ENCODE data around the gene PURA.
A peak's percentile ranks its signal among the peaks of the same experiment; 100 is the strongest.
"Not testable (repeated sequence)": the region's sequence is repeated elsewhere in the genome, so short reads cannot be mapped to it uniquely, and the experiment has no call there.

PURA gene

DNA sequence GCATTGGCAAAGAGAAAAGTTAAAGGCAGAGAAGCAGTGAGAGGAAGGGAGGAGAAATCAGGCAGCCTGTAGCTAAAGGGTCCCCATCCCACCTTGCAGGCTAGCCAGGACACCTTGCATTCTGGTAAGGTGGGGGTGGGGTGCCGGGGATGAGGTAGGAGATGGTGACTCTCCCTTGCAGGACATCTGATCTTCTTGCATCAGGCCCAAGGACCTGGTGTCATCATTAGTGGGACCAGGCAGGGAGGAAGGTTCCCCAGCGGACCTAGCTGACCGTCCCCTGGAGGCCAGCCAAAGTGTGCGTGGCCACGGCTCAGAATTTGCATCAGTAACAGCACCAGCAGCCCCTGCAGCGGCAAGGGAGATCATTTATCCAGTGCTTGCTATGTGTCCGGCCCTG, 39.3 kb downstream of the PURA start:
- H3K4me1 Mint-ChIP-seq (ENCODE audit: low read depth): peaks cover 8% of the 10 kb centered on the region
- H3K4me3 Mint-ChIP-seq: no peak overlapping the region
- H3K27me3 Mint-ChIP-seq (ENCODE audit: low read depth): peaks cover 7% of the 10 kb centered on the region
- H3K27ac Mint-ChIP-seq: no peak overlapping the region
- no peaks in the 10 kb centered on the region for H3K9me3 Mint-ChIP-seq
- H3K36me3 Mint-ChIP-seq (ENCODE audit: low read depth): no peaks in the 10 kb centered on the region

DNA sequence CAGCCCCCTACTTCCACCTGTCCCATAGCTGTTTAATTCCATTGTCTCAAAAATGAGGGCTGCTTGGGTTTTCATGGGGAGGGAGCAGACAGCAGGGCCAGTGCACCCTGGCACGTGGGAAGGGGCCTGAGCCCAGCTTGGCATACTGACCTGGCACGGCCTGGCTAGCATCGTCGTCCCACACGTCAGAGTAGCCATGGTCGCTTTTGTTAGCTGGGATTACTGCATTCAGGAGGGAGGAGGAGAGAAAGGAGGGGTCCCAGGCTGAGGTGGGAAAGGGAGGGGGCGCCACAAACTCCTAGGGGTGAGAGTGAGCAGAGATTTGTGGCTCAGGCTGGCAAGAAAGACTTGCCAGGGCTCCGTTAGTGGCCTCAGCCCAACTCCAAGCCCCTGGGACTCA, 40.0 kb downstream of the PURA start:
- H3K9me3 Mint-ChIP-seq: no peaks in the 10 kb centered on the region
- peaks cover 3% of the 10 kb centered on the region for H3K27me3 Mint-ChIP-seq (ENCODE audit: low read depth)
- no peaks in the 10 kb centered on the region for H3K36me3 Mint-ChIP-seq (ENCODE audit: low read depth)
- H3K4me1 Mint-ChIP-seq (ENCODE audit: low read depth): peaks cover 8% of the 10 kb centered on the region
- no peak overlapping the region for H3K4me3 Mint-ChIP-seq
- H3K27ac Mint-ChIP-seq: no peak overlapping the region

DNA sequence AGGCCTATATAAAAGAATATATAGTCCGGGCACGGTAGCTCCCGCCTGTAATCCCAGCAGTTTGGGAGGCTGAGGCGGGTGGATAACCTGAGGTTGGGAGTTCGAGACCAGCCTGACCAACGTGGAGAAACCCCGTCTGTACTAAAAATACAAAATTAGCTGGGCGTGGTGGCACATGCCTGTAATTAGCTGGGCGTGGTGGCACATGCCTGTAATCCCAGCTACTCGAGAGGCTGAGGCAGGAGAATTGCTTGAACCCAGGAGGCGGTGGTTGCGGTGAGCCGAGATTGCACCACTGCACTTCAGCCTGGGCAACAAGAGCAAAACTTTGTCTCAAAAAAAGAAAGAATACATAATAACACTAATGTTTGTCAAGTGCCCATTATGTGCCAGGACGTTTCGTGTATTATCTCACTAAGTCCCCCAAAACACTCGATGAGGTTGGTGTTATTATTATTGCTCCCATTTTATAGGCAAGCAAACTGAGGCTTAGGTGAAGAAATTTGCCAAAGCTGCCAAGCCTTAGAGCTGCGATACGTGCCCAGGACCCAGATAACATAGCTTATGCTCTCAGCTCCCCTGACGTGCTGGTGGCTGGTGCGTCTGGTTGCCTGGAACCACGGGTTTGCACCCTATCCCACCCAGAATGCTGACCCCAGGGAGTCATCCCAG, 40.9 kb downstream of the PURA start:
- H3K27ac Mint-ChIP-seq; H3K4me3 Mint-ChIP-seq; H3K27me3 Mint-ChIP-seq (ENCODE audit: low read depth); H3K9me3 Mint-ChIP-seq; H3K36me3 Mint-ChIP-seq (ENCODE audit: low read depth); H3K4me1 Mint-ChIP-seq (ENCODE audit: low read depth): not testable (repeated sequence)

DNA sequence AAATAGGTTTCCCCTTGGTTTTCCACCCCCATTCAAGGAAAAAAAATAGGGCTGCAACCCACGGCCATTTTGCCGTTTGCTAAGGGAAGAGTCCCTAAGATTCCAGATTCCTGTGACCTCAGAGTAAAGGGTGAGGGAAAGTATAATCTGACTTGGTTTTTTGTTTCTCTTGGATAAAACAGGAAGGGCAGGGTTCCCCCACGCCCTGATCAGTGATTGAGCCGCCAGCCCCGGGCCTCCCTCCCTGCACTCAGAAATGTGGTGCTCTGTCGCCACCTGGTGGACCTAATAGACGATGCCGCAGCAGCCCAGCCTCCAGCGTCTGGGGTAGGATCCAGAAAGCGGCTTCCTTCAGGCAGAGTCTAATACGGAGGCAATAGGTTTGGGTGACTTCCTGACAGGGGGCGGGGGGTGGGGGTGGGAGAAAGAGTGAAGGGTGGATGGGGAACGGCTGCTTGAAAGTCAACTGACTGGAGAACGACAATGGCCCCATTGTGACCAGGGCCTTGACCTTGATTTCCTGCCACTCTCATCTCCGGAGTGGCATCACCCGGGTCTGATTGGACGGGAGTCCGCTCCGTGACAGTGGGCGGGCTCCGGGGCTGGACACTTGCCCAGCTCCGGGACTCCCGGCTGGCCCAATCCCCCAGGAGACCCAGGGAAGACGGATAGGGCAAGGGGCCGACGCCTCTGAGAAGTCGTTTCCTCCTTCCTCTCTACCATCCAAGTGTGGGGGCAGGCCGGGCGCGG, 43.3 kb downstream of the PURA start:
- no peaks in the 10 kb centered on the region for H3K36me3 Mint-ChIP-seq (ENCODE audit: low read depth)
- H3K27me3 Mint-ChIP-seq (ENCODE audit: low read depth): peaks cover 6% of the 10 kb centered on the region
- H3K9me3 Mint-ChIP-seq: no peaks in the 10 kb centered on the region
- peak overlapping the region; percentile 40 for H3K4me3 Mint-ChIP-seq
- peaks cover 5% of the 10 kb centered on the region for H3K4me1 Mint-ChIP-seq (ENCODE audit: low read depth)
- no peak overlapping the region for H3K27ac Mint-ChIP-seq

DNA sequence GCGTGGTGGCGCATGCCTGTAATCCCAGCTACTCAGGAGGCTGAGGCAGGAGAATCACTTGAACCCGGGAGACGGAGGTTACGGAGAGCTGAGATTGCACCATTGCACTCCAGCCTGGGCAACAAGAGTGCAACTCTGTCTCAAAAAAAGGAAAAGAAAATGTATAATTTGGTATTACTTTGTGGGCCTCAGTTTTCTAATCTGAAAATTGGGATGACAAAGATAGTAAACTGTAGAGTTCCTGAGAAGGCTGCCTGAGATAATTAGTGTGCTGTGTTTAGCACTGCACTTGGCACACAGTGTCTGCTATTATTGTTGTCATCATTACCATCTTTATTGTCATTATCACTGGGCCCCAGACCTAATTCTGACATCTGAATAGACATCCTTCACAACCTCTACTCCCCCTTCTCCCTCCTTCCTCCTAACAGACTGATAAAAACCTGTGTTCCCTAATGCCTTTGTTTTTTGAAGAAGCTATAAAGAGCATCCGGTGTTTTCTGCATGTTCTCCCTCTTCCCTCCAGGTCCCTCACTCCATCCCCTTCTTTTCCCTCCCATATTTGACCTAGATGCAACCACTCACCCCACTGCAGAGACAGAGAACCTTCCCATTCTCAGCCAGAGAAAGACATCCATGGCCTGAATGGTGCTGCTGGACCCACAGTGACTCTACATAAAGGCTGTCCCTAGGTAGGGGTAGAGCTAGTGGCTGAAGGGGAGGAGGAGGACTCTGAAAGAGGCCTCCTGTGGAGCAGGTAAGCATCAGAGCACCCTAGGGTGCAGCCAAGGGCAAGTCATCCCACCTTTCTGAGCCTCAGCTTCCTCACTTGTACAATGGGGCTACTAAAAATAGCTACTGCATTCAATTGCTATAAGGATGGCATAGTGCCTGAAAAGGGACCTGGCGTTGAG, 45.4 kb downstream of the PURA start:
- Mint-ChIP-seq H3K27me3 (ENCODE audit: low read depth) (peaks cover 6% of the 10 kb centered on the region), H3K27ac (no peak overlapping the region), H3K4me1 (ENCODE audit: low read depth) (peaks cover 5% of the 10 kb centered on the region), H3K36me3 (ENCODE audit: low read depth) (no peaks in the 10 kb centered on the region), H3K4me3 (no peak overlapping the region), H3K9me3 (no peaks in the 10 kb centered on the region)

DNA sequence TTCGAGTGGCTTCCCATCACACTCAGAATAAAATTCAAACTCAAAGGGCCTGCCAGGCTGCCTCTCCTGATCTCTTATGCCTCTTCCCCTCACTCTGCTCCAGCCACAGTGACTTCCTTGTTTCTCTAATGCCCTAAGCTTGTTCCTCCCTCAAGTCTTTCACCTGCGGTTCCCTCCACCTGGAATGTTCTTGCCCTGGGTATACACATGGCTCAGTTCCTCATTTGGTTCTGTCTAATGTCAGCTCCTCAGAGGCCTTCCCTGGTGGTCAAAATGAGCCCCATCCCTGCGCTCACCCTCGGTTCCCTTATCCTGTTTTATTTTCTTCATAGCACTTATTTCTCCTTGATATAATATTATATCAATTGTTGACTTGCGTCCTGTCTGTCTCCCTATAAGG, 48.4 kb downstream of the PURA start:
- Mint-ChIP-seq H3K36me3 (ENCODE audit: low read depth) (no peaks in the 10 kb centered on the region), H3K9me3 (no peaks in the 10 kb centered on the region), H3K4me3 (no peak overlapping the region), H3K4me1 (ENCODE audit: low read depth) (no peaks in the 10 kb centered on the region), H3K27ac (no peak overlapping the region), H3K27me3 (ENCODE audit: low read depth) (peaks cover 18% of the 10 kb centered on the region)

DNA sequence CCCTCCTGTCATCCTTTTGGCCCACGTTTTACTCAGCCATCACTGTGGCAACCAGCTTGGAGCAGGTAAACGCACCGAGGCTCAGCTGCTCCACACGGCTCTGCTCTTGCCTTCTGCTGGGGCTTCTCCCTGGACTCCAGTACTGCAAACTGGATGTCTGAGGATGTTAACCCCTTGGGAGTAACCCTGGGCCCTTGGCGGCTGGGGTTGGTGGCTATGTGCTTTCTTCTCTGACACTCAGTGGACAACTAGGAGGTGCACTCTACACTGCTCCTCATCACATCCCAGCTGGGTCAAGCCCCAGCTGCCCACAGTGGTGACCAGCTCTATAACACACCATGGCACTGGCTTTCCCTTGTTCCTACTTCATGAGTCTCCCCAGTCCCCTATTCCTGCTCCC, 48.9 kb downstream of the PURA start:
- H3K27me3 Mint-ChIP-seq (ENCODE audit: low read depth): peaks cover 19% of the 10 kb centered on the region
- no peak overlapping the region for H3K27ac Mint-ChIP-seq
- H3K4me1 Mint-ChIP-seq (ENCODE audit: low read depth): no peaks in the 10 kb centered on the region
- no peaks in the 10 kb centered on the region for H3K9me3 Mint-ChIP-seq
- no peaks in the 10 kb centered on the region for H3K36me3 Mint-ChIP-seq (ENCODE audit: low read depth)
- H3K4me3 Mint-ChIP-seq: no peak overlapping the region

DNA sequence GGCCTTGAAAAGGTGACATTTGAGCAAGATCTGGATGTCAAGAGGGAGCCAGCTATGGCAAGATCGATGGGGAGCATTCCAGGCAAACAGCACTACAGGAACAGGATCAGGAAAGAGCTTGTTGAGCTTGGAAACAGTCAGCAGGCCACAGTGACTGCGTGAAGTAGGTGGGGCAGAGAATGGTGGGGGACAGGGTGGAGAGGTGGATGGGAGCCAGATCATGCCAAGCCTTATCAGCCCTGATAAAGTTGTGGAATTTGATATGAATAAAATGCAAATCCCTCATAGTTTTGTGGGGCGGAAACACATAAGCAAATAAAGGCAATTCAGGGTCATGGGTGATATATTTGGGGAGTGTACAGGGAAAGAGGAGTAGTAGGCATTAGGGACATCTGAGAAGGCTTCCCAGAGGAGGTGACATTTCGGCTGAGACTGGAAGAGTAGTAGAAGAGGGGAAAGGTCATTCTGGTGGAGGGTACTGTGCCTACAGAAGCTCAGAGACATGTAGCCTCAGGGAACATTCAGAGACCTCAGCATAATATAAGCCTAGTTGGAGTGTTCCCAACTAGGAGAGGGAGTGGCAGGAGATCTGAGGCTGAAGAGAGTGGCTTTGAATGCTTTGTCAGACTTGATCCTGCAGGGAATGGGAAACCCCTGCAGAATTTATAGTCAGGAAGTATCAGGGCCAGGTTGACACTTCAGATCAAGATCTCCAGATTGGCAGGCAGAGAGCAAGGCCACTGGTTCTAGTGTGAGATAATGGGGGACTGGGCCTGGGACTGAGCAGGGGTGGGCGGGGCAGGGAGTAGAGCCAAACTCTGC, 51.4 kb downstream of the PURA start:
- no peak overlapping the region for H3K27ac Mint-ChIP-seq
- H3K9me3 Mint-ChIP-seq: no peaks in the 10 kb centered on the region
- H3K36me3 Mint-ChIP-seq (ENCODE audit: low read depth): no peaks in the 10 kb centered on the region
- no peak overlapping the region for H3K4me3 Mint-ChIP-seq
- H3K4me1 Mint-ChIP-seq (ENCODE audit: low read depth): peaks cover 5% of the 10 kb centered on the region
- peaks cover 19% of the 10 kb centered on the region for H3K27me3 Mint-ChIP-seq (ENCODE audit: low read depth)

DNA sequence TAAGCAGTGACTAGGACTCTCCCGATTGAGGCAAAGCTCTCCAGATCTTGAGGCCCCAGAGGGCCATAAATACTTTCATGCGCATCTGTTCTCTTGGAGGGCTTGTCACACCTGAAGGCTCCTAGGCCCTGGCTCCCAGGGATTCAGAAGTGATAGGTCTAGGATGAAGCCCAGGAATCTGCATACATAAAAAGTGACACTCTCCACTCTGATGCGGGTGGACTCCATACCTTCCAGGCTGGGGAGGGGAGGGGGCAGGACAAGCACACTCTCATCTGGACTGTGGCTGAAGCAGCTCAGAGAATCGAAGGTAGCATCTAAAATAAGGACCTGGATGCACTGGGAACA, 52.0 kb downstream of the PURA start:
- Mint-ChIP-seq H3K36me3 (ENCODE audit: low read depth) (no peaks in the 10 kb centered on the region), H3K27ac (no peak overlapping the region), H3K4me3 (no peak overlapping the region), H3K27me3 (ENCODE audit: low read depth) (peaks cover 14% of the 10 kb centered on the region), H3K9me3 (no peaks in the 10 kb centered on the region), H3K4me1 (ENCODE audit: low read depth) (peaks cover 5% of the 10 kb centered on the region)

DNA sequence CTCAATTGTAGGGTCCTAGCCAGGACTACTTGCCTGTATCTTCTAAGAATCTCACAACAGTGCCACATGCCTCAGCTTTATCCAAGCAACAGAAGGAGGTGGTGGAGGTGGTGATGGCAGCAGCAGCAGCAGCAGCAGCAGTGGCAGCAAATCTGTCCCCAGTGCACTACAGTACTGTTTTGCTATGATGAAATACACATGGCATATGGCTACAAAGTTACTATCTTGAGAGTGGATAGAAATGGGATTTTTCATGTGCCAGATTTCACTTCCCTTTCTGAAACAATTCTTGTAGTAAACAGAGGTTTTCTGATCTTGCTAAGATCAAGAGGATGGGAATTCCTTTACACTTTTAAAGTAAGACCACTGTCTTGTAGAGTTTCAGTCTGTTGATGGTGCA, 53.0 kb downstream of the PURA start:
- Mint-ChIP-seq H3K27ac (no peak overlapping the region), H3K4me3 (no peak overlapping the region), H3K27me3 (ENCODE audit: low read depth) (peaks cover 22% of the 10 kb centered on the region), H3K36me3 (ENCODE audit: low read depth) (no peaks in the 10 kb centered on the region), H3K4me1 (ENCODE audit: low read depth) (peaks cover 5% of the 10 kb centered on the region), H3K9me3 (no peaks in the 10 kb centered on the region)

DNA sequence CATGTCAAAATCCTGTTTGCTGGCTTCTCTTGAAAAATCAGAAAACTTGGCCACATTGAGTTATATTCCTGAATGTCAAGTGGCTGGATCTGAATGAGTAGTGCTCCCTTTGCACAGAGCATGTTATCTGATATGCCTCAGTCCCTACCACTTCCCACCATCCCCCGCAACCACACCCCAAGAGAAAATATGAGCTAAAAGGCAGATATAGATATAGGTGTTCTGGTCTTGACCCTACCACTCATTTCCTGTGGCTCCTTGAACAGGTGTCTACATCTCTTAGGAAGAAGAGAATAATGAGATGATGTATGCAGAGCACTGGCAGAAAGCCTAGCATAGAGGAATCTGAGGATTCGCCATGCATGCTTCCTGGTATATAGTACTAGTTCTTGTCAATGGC, 54.5 kb downstream of the PURA start:
- H3K27ac Mint-ChIP-seq: no peak overlapping the region

DNA sequence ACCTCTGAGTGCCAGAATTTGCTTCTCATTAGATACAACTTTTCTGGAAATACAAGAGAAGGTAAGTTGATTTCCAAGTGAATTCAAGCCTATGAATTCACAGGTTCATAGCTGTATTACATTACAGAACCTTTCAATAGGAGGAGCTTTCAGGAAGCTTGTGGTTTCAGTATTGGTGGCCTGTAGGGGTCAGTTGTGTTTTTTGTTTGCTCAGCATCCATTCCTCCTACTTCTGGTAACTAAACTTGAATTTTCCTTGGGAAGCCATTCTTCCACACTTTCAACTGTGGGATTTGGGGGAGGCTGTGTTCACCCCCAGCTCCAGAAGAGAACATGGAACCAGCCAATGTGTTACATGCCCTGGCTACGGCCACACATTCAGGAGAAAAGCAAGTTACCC, 55.5 kb downstream of the PURA start:
- Mint-ChIP-seq H3K4me3 (no peak overlapping the region), H3K36me3 (ENCODE audit: low read depth) (no peaks in the 10 kb centered on the region), H3K4me1 (ENCODE audit: low read depth) (peaks cover 9% of the 10 kb centered on the region), H3K27ac (no peak overlapping the region), H3K9me3 (no peaks in the 10 kb centered on the region), H3K27me3 (ENCODE audit: low read depth) (peaks cover 26% of the 10 kb centered on the region)

More for the DNA sequence above, 54.5 kb downstream of the PURA start:
- Mint-ChIP-seq H3K4me3 (no peak overlapping the region), H3K27me3 (ENCODE audit: low read depth) (peaks cover 22% of the 10 kb centered on the region), H3K9me3 (no peaks in the 10 kb centered on the region), H3K4me1 (ENCODE audit: low read depth) (peaks cover 5% of the 10 kb centered on the region), H3K36me3 (ENCODE audit: low read depth) (no peaks in the 10 kb centered on the region)

DNA sequence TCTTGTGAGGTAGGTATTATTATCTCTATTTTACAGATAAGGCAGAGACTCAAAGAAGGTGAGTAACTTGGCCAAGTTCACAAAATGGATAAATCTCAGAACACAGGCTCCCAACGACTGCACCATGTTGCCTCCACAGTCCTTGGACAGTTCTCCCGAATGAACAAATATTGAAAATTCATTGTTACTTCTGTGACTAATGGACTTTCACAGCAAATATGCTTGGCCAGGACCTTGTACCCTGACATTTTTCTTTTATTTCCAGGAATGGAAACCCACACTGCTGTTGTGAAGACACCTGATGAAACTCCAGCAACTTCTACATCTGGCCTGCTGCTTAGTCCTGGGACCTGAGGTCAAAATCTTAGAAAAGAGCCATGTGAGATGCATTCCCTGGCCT, 58.6 kb downstream of the PURA start:
- no peak overlapping the region for H3K4me3 Mint-ChIP-seq
- H3K4me1 Mint-ChIP-seq (ENCODE audit: low read depth): peaks cover 19% of the 10 kb centered on the region
- peaks cover 1% of the 10 kb centered on the region for H3K36me3 Mint-ChIP-seq (ENCODE audit: low read depth)
- H3K9me3 Mint-ChIP-seq: no peaks in the 10 kb centered on the region
- no peak overlapping the region for H3K27ac Mint-ChIP-seq
- peaks cover 19% of the 10 kb centered on the region for H3K27me3 Mint-ChIP-seq (ENCODE audit: low read depth)

DNA sequence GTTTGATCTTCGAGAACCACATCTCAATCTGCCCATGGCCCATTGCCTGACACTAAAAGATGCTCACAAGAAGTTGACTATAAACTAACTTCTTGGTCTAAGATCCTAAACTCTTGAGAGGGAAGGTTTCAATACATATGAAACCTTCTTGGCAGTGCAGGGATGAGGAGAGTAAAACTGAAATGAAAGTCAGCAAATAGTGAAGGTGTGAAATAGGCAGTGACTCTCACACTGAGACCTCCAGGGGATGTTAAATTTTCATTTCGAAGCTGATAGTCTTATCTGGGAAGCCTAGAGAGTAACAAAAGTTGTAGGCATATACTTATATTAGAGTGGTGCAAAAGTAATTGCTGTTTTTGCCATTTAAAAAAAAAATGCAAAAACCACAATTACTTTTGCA, 60.1 kb downstream of the PURA start:
- H3K27me3 Mint-ChIP-seq (ENCODE audit: low read depth): peaks cover 19% of the 10 kb centered on the region
- peak overlapping the region; percentile 16 for H3K27ac Mint-ChIP-seq
- H3K9me3 Mint-ChIP-seq: no peaks in the 10 kb centered on the region

More for the DNA sequence above, 60.1 kb downstream of the PURA start:
- Mint-ChIP-seq H3K4me3 (peak overlapping the region; percentile 38), H3K36me3 (ENCODE audit: low read depth) (peaks cover 1% of the 10 kb centered on the region), H3K4me1 (ENCODE audit: low read depth) (peaks cover 14% of the 10 kb centered on the region)
